HG03354 (cell line): ENCODE data around the gene CDH2.

Source experiments
- ATAC-seq: cut with Tn5 transposase; IDR thresholded peaks from one replicate; pipeline ENCODE4 v1.9.1; 2021; ENCODE audit warnings: mild to moderate bottlenecking; ENCODE audit not compliant: unreplicated experiment, poor library complexity, severe bottlenecking

The CDH2 gene

GRCh38 chr18:28174181-28174905, 2.6 kb downstream of the CDH2 start:
- no peak for ATAC-seq

GRCh38 chr18:28171837-28172236, 5.1 kb downstream of the CDH2 start:
- no peak for ATAC-seq

GRCh38 chr18:28168725-28169124, 8.2 kb downstream of the CDH2 start:
- ATAC-seq: no peak

- no peak for ATAC-seq
Measured at GRCh38 chr18:28167835-28168349, 9.0 kb downstream of the CDH2 start.

GRCh38 chr18:28164771-28165483, 12.0 kb downstream of the CDH2 start:
- no peak for ATAC-seq

- ATAC-seq: no peak
Measured at GRCh38 chr18:28163201-28163775, 13.6 kb downstream of the CDH2 start.

GRCh38 chr18:28161608-28162599, 15.0 kb downstream of the CDH2 start:
- no peak for ATAC-seq

- no peak for ATAC-seq
Measured at GRCh38 chr18:28159055-28159454, 17.9 kb downstream of the CDH2 start.

GRCh38 chr18:28158083-28158581, 18.8 kb downstream of the CDH2 start:
- ATAC-seq: no peak

GRCh38 chr18:28153485-28154065, 23.4 kb downstream of the CDH2 start:
- no peak for ATAC-seq

GRCh38 chr18:28152754-28153153, 24.2 kb downstream of the CDH2 start:
- no peak for ATAC-seq

GRCh38 chr18:28152354-28152753, 24.6 kb downstream of the CDH2 start:
- no peak for ATAC-seq

- ATAC-seq: no peak
Measured at GRCh38 chr18:28151434-28151833, 25.5 kb downstream of the CDH2 start.

- no peak for ATAC-seq
Measured at GRCh38 chr18:28150925-28151324, 26.0 kb downstream of the CDH2 start.

GRCh38 chr18:28149810-28150420, 27.0 kb downstream of the CDH2 start:
- no peak for ATAC-seq

- no peak for ATAC-seq
Measured at GRCh38 chr18:28147674-28148171, 29.2 kb downstream of the CDH2 start.

GRCh38 chr18:28143725-28144124, 33.2 kb downstream of the CDH2 start:
- ATAC-seq: no peak

GRCh38 chr18:28138816-28139215, 38.1 kb downstream of the CDH2 start:
- ATAC-seq: no peak

GRCh38 chr18:28136071-28136470, 40.9 kb downstream of the CDH2 start:
- no peak for ATAC-seq
